HepG2 (cell line): ENCODE measurements around the gene TEX22. TPM values are rescaled to one million over a fixed set of nuclear protein-coding genes. Genes with fewer than 3 reads are reported as not detected.

Experiments
- ATAC-seq: fragments of 200-7000 bp; cut with Tn5 transposase; 3 replicates; pipeline ENCODE4 v1.9.1; 2020; ENCODE audit warnings: mild to moderate bottlenecking, moderate library complexity
- BruUV-seq: library from RNA; stranded (reverse); fragments of 400-500 nt; replicated peaks from 2 replicates; lab custom pipeline; 2021; lab: Mats Ljungman, UMichigan
- CTCF ChIA-PET: fragments of 300-600 bp; formaldehyde crosslinking; extraction: SDS; loops from one replicate; lab custom pipeline; 2021; ENCODE audit warnings: low total read pairs, inconsistent platforms, low intra/inter-chr PET ratio; lab: Yijun Ruan, JAX
- POLR2A ChIA-PET: fragments of 350-600 bp; sonication (Branson Sonifier 250); formaldehyde crosslinking; loops from one replicate; lab custom pipeline; 2020; ENCODE audit warnings: antibody characterized with exemption, inconsistent platforms; lab: Yijun Ruan, JAX
- DNase-seq: peaks from one replicate; pipeline ENCODE4 v3.0.0-alpha.2; 2015; ENCODE audit warnings: low spot score
- FAIRE-seq: peaks from 3 replicates; lab custom pipeline; 2011; peaks lifted over from hg19 to GRCh38; lab: Jason Lieb, UNC
- H2AFZ ChIP-seq: one replicate; pipeline ENCODE4 v1.6.1; 2011; ENCODE audit warnings: low read length, inconsistent platforms
- H3K27ac ChIP-seq: fragments of 300-600 bp; 3 replicates; pipeline ENCODE4 v1.8.0; 2011; ENCODE audit warnings: mixed run types, mild to moderate bottlenecking, mixed read lengths, low read length, inconsistent platforms; ENCODE audit not compliant: insufficient read depth; ENCODE audit errors: extremely low read length
- H3K27me3 ChIP-seq, 2 experiments: fragments of 200-600 bp in 1 of 2; 2 replicates in 1 of 2; 3 replicates in 1 of 2; pipeline versions ENCODE4 v1.6.0 to v1.8.0; 2011; ENCODE audit warnings: low read length in 2 of 2, mild to moderate bottlenecking in 2 of 2, moderate library complexity in 2 of 2, inconsistent platforms in 1 of 2; ENCODE audit not compliant: insufficient read depth in 2 of 2, control insufficient read depth in 1 of 2
- H3K36me3 ChIP-seq, 2 experiments: fragments of 200-600 bp in 1 of 2; replicated peaks in 1 of 2; 2 replicates in 1 of 2; 3 replicates in 1 of 2; pipeline versions ENCODE4 v1.5.1 to v1.8.0; 2011; ENCODE audit warnings: low read length in 2 of 2, inconsistent platforms in 1 of 2; ENCODE audit not compliant: insufficient read depth in 2 of 2, control insufficient read depth in 1 of 2
- H3K4me1 ChIP-seq: 2 replicates; pipeline ENCODE4 v1.5.1; 2012; ENCODE audit warnings: low read length, inconsistent platforms; ENCODE audit not compliant: insufficient read depth
- H3K4me2 ChIP-seq: 2 replicates; pipeline ENCODE4 v1.6.0; 2011; ENCODE audit warnings: low read depth, low read length, inconsistent platforms
- H3K4me3 ChIP-seq, 3 experiments: fragments of 200-600 bp in 1 of 3; sonication (generic), shearing (Covaris generic) in 1 of 3; replicated peaks in 1 of 3; 2 replicates each; pipeline ENCODE4 v1.5.1; 2011 to 2016; ENCODE audit warnings: low read length in 3 of 3, inconsistent platforms in 2 of 3, low read depth in 2 of 3, mild to moderate bottlenecking in 2 of 3, control low read depth in 1 of 3, mixed read lengths in 1 of 3; ENCODE audit not compliant: insufficient read depth in 1 of 3
- H3K79me2 ChIP-seq: one replicate; pipeline ENCODE4 v1.6.1; 2011; ENCODE audit warnings: low read length, inconsistent platforms; ENCODE audit not compliant: insufficient read depth
- H3K9ac ChIP-seq: 2 replicates; pipeline ENCODE4 v1.6.0; 2011; ENCODE audit warnings: mild to moderate bottlenecking, low read depth, low read length, inconsistent platforms; ENCODE audit not compliant: insufficient read depth
- H3K9me3 ChIP-seq: 2 replicates; pipeline ENCODE4 v1.5.1; 2012; ENCODE audit warnings: mild to moderate bottlenecking, low read length
- H4K20me1 ChIP-seq: 2 replicates; pipeline ENCODE4 v1.6.0; 2011; ENCODE audit warnings: inconsistent platforms, mild to moderate bottlenecking, low read length, moderate library complexity; ENCODE audit not compliant: insufficient read depth
- ATF1 ChIP-seq: IDR thresholded peaks from 2 replicates; pipeline ENCODE4 v1.6.1; 2016; ENCODE audit warnings: mild to moderate bottlenecking, control low read depth
- GATAD2A ChIP-seq: IDR thresholded peaks from 2 replicates; pipeline ENCODE4 v1.6.1; 2016
- HDAC2 ChIP-seq: sonication (generic); formaldehyde crosslinking; IDR thresholded peaks from 2 replicates; pipeline ENCODE4 v1.4.0; 2020; ENCODE audit warnings: missing genetic modification reagents
- JARID2 ChIP-seq: sonication (generic); formaldehyde crosslinking; IDR thresholded peaks from 2 replicates; pipeline ENCODE4 v1.8.1; 2023; ENCODE audit warnings: missing genetic modification reagents, inconsistent platforms; ENCODE audit not compliant: insufficient replicate concordance
- KDM1A ChIP-seq: IDR thresholded peaks from 2 replicates; pipeline ENCODE4 v1.6.1; 2016; ENCODE audit warnings: missing compliant biosample characterization
- RFX1 ChIP-seq: fragments of 450-650 bp; IDR thresholded peaks from 2 replicates; pipeline ENCODE4 v1.6.1; 2017
- SMAD9 ChIP-seq: sonication (generic); formaldehyde crosslinking; IDR thresholded peaks from 2 replicates; pipeline ENCODE4 v1.5.1; 2020; ENCODE audit warnings: mild to moderate bottlenecking, missing genetic modification reagents
- WIZ ChIP-seq: sonication (generic); formaldehyde crosslinking; IDR thresholded peaks from 2 replicates; pipeline ENCODE4 v1.5.1; 2020; ENCODE audit warnings: mild to moderate bottlenecking, missing genetic modification reagents
- ZNF296 ChIP-seq: sonication (generic); formaldehyde crosslinking; conservative IDR thresholded peaks from 2 replicates; pipeline ENCODE4 v1.5.0; 2020; ENCODE audit warnings: mild to moderate bottlenecking, missing genetic modification reagents
- ZSCAN5A ChIP-seq: sonication (generic); formaldehyde crosslinking; IDR thresholded peaks from 2 replicates; pipeline ENCODE4 v1.8.0; 2022; ENCODE audit warnings: mild to moderate bottlenecking, missing genetic modification reagents, borderline replicate concordance
- WGBS: methylation state at CpG from one replicate; pipeline ENCODE4 v1.1.6; 2017; ENCODE audit warnings: low lambda C conversion rate; 5-methylcytosine and 5-hydroxymethylcytosine counted together
- in situ Hi-C: cut with HindIII; loops from 2 replicates; pipeline ENCODE4 v1.10.0; 2017; ENCODE audit warnings: low pct_unique_long_range_greater_than_20kb; ENCODE audit not compliant: extremely low pct_ligation_motif_present
- intact Hi-C: fragments of 100-400 bp; cut with micrococcal nuclease; formaldehyde crosslinking; loops from one replicate; pipeline ENCODE4 v1.10.0; 2022; ENCODE audit not compliant: unreplicated experiment
- polyA plus RNA-seq, 8 experiments: library from polyadenylated mRNA; depleted of rRNA in 3 of 8; stranded (reverse) in 7 of 8; unstranded in 1 of 8; fragments of >200 nt; fragmentation: Illumina TruSeq in 4 of 8; extraction: Trizol in 4 of 8; gene quantifications; 2 replicates each; pipeline versions ENCODE4 v1.2.1 to v1.2.3, GENCODE V29; 2011 to 2016; ENCODE audit warnings: low read depth in 4 of 8, missing spikeins in 1 of 8, mixed read lengths in 1 of 8; ENCODE audit not compliant: insufficient read depth in 1 of 8
- total RNA-seq, 5 experiments: library from RNA; depleted of rRNA; stranded (reverse); fragments of >200 nt; fragmentation: Illumina TruSeq; extraction: Trizol; gene quantifications; 2 replicates each; pipeline ENCODE4 v1.2.3, GENCODE V29; 2016; ENCODE audit warnings: low read depth in 1 of 5
- TF ChIP-seq, protein P1 (sequence below): sonication (generic); formaldehyde crosslinking; IDR thresholded peaks from 2 replicates; pipeline ENCODE4 v1.5.1; 2020; ENCODE audit warnings: missing genetic modification reagents, mild to moderate bottlenecking, borderline replicate concordance
- TF ChIP-seq, protein P2 (sequence below), 2 experiments: sonication (generic) in 1 of 2; formaldehyde crosslinking in 1 of 2; IDR thresholded peaks; 2 replicates each; pipeline versions ENCODE4 v1.5.1 to v1.6.1; 2011 to 2020; ENCODE audit warnings: borderline replicate concordance in 1 of 2, low read depth in 1 of 2, low read length in 1 of 2, mild to moderate bottlenecking in 1 of 2, missing genetic modification reagents in 1 of 2, moderate library complexity in 1 of 2
- TF ChIP-seq, protein P3 (sequence below): sonication (generic); formaldehyde crosslinking; IDR thresholded peaks from 2 replicates; pipeline ENCODE4 v1.4.0; 2020; ENCODE audit warnings: mild to moderate bottlenecking, missing genetic modification reagents

TEX22 gene
- total and polyA plus RNA-seq, 2 of the 13 experiments (the other 11 are each of a cell fraction or from before 2014, with no cell fraction given) = 0.07 to 0.27 TPM

DNA sequence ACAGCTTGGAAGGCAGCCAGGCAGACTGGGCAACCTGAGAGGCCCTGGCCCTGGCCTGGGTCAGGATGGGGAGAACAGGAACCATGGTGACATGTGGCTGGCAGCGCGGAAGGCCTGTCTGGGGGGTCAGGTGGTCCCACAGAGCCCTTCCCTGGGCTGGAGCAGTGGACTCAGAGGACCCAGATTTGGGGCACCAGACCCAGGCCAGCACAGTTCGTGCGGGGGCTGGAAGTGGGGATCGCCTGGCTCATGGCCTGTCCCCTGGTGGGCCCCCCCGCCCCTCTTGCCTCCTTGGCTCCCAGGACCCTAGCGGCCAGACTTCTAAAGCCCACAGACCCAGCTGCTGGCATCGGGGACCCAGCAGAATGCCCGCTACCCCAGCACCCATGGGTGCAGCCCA lies 42.7 kb downstream of the TEX22 start:
- DNase-seq = no peak
- H3K27ac ChIP-seq = no peak overlapping the region
- ChIA-PET POLR2A (no interaction called here), CTCF (no interaction called here)
- H3K9me3 ChIP-seq = no peaks in the 10 kb centered on the region
- H3K4me2 ChIP-seq = no peak overlapping the region
- no peak for FAIRE-seq
- no peak for ATAC-seq
- BruUV-seq = no TSS peak
- H3K9ac ChIP-seq = no peak overlapping the region
- TF ChIP-seq RFX1 (no peak), ZSCAN5A (CRISPR knock-in tag) (no peak), HDAC2 (CRISPR knock-in tag) (no peak), JARID2 (CRISPR knock-in tag) (no peak), ZNF296 (CRISPR knock-in tag) (no peak), GATAD2A (CRISPR knock-in tag) (no peak), SMAD9 (CRISPR knock-in tag) (no peak), WIZ (CRISPR knock-in tag) (no peak), KDM1A (CRISPR knock-in tag) (no peak), ATF1 (no peak)
- TF ChIP-seq, protein P1, sequence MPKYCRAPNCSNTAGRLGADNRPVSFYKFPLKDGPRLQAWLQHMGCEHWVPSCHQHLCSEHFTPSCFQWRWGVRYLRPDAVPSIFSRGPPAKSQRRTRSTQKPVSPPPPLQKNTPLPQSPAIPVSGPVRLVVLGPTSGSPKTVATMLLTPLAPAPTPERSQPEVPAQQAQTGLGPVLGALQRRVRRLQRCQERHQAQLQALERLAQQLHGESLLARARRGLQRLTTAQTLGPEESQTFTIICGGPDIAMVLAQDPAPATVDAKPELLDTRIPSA = no peak
- TF ChIP-seq, protein P2, sequence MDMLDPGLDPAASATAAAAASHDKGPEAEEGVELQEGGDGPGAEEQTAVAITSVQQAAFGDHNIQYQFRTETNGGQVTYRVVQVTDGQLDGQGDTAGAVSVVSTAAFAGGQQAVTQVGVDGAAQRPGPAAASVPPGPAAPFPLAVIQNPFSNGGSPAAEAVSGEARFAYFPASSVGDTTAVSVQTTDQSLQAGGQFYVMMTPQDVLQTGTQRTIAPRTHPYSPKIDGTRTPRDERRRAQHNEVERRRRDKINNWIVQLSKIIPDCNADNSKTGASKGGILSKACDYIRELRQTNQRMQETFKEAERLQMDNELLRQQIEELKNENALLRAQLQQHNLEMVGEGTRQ (IDR thresholded peaks at IDR 0.05; ENCODE audit: low read depth, low read length) = no peak
- TF ChIP-seq, protein P2 (CRISPR knock-in tag; IDR thresholded peaks at IDR 0.05; ENCODE audit: borderline replicate concordance) = no peak
- TF ChIP-seq, protein P3, sequence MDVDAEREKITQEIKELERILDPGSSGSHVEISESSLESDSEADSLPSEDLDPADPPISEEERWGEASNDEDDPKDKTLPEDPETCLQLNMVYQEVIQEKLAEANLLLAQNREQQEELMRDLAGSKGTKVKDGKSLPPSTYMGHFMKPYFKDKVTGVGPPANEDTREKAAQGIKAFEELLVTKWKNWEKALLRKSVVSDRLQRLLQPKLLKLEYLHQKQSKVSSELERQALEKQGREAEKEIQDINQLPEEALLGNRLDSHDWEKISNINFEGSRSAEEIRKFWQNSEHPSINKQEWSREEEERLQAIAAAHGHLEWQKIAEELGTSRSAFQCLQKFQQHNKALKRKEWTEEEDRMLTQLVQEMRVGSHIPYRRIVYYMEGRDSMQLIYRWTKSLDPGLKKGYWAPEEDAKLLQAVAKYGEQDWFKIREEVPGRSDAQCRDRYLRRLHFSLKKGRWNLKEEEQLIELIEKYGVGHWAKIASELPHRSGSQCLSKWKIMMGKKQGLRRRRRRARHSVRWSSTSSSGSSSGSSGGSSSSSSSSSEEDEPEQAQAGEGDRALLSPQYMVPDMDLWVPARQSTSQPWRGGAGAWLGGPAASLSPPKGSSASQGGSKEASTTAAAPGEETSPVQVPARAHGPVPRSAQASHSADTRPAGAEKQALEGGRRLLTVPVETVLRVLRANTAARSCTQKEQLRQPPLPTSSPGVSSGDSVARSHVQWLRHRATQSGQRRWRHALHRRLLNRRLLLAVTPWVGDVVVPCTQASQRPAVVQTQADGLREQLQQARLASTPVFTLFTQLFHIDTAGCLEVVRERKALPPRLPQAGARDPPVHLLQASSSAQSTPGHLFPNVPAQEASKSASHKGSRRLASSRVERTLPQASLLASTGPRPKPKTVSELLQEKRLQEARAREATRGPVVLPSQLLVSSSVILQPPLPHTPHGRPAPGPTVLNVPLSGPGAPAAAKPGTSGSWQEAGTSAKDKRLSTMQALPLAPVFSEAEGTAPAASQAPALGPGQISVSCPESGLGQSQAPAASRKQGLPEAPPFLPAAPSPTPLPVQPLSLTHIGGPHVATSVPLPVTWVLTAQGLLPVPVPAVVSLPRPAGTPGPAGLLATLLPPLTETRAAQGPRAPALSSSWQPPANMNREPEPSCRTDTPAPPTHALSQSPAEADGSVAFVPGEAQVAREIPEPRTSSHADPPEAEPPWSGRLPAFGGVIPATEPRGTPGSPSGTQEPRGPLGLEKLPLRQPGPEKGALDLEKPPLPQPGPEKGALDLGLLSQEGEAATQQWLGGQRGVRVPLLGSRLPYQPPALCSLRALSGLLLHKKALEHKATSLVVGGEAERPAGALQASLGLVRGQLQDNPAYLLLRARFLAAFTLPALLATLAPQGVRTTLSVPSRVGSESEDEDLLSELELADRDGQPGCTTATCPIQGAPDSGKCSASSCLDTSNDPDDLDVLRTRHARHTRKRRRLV = no peak
- H3K4me3 ChIP-seq = no peak overlapping the region
- intact Hi-C loops = no loop called here
- in situ Hi-C loops = no loop called here
- H3K36me3 ChIP-seq = peaks cover 10 to 35% of the 10 kb centered on the region in 2 experiments
- peaks cover 21% of the 10 kb centered on the region for H3K79me2 ChIP-seq
- H3K27me3 ChIP-seq = no peaks in the 10 kb centered on the region
- peaks cover 2% of the 10 kb centered on the region; the same call in 1 of the 2 replicates for H3K4me1 ChIP-seq
- WGBS = 96% methylated on average over 9 of the region's 9 CpGs
- no peaks in the 10 kb centered on the region for H4K20me1 ChIP-seq
- H2AFZ ChIP-seq = no peak overlapping the region
